ENCODE data around the gene ASB10. TPM values are rescaled to one million over a fixed set of nuclear protein-coding genes. Genes with fewer than 3 reads are reported as not detected.

The ASB10 gene
- total and polyA plus RNA-seq, 2 of the 13 experiments (the other 11 are each of a cell fraction or from before 2014, with no cell fraction given) = not detected

DNA sequence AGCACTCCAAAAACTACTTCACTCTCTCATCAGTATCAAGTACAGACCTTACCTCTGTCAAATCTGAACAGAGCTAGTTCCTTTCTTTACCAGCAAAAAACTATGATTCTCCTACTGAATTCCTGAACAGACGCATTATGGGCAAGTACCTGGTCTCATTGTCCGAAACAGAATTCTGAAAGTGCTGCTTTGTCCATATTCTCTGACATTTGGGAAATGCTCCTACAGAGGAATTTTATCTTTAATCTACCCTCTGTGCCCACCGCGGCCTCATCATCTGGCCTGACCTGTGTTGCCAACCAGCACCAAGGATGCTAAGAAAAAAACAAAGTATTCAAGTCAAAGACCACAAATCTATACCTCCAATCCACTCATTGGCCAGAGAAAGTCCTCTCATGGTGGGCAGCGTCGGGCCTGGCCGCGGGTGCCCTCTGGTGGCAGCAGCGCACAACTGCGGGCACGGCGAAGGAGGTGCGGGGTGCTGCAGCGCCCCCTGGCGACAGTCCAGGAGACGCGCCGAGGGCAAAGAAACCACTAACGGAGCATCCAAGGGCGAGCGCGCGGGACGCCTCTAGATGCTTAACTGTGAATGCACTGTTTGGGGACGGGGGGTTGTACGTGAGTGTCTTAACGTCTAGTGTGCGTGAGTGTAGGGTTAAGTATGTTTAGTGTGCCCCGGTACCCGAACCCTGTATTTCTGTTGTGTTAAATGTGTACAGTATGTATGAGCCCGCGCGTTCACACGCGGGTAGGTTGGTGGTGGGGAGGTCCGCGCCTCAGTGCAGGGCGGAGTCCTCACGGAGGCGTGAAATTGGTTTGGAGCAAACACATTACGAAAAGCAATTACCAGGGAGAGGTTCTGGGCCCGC is 14.5 kb downstream of the ASB10 start (continued):
- TF ChIP-seq EZH2 (conservative IDR thresholded peaks at IDR 0.05; ENCODE audit: low read depth, low read length) (no peak), KDM4B (CRISPR knock-in tag; IDR thresholded peaks at IDR 0.05) (peak; percentile 50; the same call in 1 of the 2 replicates), ZBTB42 (CRISPR knock-in tag; IDR thresholded peaks at IDR 0.05) (no peak), ZNF34 (CRISPR knock-in tag; IDR thresholded peaks at IDR 0.05; ENCODE audit: borderline replicate concordance) (no peak), MTA3 (CRISPR knock-in tag; IDR thresholded peaks at IDR 0.05) (no peak), ZNF766 (CRISPR knock-in tag; IDR thresholded peaks at IDR 0.05; ENCODE audit: borderline replicate concordance) (no peak), MATR3 (CRISPR knock-in tag; IDR thresholded peaks at IDR 0.05) (no peak), ZNF616 (CRISPR knock-in tag; IDR thresholded peaks at IDR 0.05; ENCODE audit: low read depth) (no peak), LCORL (IDR thresholded peaks at IDR 0.05) (no peak), LCORL (CRISPR knock-in tag; IDR thresholded peaks at IDR 0.05) (peak; percentile 48; the same call in 1 of the 2 replicates), CEBPG (CRISPR knock-in tag; IDR thresholded peaks at IDR 0.05) (no peak), NONO (IDR thresholded peaks at IDR 0.05) (no peak), NONO (CRISPR knock-in tag; conservative IDR thresholded peaks at IDR 0.05) (peak; percentile 75), SOX13 (IDR thresholded peaks at IDR 0.05) (no peak), SOX13 (CRISPR knock-in tag; conservative IDR thresholded peaks at IDR 0.05 in 1 of 2, IDR thresholded peaks at IDR 0.05 in 1 of 2) (no peak), KDM6A (CRISPR knock-in tag; IDR thresholded peaks at IDR 0.05; ENCODE audit: low read depth) (no peak), TRIM24 (CRISPR knock-in tag; IDR thresholded peaks at IDR 0.05) (no peak), SP5 (CRISPR knock-in tag; IDR thresholded peaks at IDR 0.05; ENCODE audit: borderline replicate concordance, low read depth) (0 out of 2 replicates have a peak, but pooled peaks have one; percentile 45)
- TF ChIP-seq, protein P1, sequence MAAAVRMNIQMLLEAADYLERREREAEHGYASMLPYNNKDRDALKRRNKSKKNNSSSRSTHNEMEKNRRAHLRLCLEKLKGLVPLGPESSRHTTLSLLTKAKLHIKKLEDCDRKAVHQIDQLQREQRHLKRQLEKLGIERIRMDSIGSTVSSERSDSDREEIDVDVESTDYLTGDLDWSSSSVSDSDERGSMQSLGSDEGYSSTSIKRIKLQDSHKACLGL (CRISPR knock-in tag; IDR thresholded peaks at IDR 0.05) = no peak
- TF ChIP-seq, protein P2, sequence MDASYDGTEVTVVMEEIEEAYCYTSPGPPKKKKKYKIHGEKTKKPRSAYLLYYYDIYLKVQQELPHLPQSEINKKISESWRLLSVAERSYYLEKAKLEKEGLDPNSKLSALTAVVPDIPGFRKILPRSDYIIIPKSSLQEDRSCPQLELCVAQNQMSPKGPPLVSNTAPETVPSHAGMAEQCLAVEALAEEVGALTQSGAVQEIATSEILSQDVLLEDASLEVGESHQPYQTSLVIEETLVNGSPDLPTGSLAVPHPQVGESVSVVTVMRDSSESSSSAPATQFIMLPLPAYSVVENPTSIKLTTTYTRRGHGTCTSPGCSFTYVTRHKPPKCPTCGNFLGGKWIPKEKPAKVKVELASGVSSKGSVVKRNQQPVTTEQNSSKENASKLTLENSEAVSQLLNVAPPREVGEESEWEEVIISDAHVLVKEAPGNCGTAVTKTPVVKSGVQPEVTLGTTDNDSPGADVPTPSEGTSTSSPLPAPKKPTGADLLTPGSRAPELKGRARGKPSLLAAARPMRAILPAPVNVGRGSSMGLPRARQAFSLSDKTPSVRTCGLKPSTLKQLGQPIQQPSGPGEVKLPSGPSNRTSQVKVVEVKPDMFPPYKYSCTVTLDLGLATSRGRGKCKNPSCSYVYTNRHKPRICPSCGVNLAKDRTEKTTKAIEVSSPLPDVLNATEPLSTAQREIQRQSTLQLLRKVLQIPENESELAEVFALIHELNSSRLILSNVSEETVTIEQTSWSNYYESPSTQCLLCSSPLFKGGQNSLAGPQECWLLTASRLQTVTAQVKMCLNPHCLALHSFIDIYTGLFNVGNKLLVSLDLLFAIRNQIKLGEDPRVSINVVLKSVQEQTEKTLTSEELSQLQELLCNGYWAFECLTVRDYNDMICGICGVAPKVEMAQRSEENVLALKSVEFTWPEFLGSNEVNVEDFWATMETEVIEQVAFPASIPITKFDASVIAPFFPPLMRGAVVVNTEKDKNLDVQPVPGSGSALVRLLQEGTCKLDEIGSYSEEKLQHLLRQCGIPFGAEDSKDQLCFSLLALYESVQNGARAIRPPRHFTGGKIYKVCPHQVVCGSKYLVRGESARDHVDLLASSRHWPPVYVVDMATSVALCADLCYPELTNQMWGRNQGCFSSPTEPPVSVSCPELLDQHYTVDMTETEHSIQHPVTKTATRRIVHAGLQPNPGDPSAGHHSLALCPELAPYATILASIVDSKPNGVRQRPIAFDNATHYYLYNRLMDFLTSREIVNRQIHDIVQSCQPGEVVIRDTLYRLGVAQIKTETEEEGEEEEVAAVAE (CRISPR knock-in tag; IDR thresholded peaks at IDR 0.05; ENCODE audit: borderline replicate concordance) = peak; percentile 56; the same call in 1 of the 2 replicates
- TF ChIP-seq, protein P3, sequence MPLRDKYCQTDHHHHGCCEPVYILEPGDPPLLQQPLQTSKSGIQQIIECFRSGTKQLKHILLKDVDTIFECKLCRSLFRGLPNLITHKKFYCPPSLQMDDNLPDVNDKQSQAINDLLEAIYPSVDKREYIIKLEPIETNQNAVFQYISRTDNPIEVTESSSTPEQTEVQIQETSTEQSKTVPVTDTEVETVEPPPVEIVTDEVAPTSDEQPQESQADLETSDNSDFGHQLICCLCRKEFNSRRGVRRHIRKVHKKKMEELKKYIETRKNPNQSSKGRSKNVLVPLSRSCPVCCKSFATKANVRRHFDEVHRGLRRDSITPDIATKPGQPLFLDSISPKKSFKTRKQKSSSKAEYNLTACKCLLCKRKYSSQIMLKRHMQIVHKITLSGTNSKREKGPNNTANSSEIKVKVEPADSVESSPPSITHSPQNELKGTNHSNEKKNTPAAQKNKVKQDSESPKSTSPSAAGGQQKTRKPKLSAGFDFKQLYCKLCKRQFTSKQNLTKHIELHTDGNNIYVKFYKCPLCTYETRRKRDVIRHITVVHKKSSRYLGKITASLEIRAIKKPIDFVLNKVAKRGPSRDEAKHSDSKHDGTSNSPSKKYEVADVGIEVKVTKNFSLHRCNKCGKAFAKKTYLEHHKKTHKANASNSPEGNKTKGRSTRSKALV (CRISPR knock-in tag; IDR thresholded peaks at IDR 0.05) = peak; percentile 79; the same call in 1 of the 2 replicates
